IMR-90 (cell line): Measurements from ENCODE around the gene GABBR2. TPM values are rescaled to one million over a fixed set of nuclear protein-coding genes. Genes with fewer than 3 reads are reported as not detected.

Experiments used
- ATAC-seq: fragments of 200-7000 bp; cut with Tn5 transposase; 2 replicates; pipeline ENCODE4 v1.9.1; 2020; ENCODE audit warnings: low read depth, mild to moderate bottlenecking, moderate library complexity
- BruUV-seq: library from RNA; stranded (reverse); fragments of 400-500 nt; replicated peaks from 2 replicates; lab custom pipeline; 2021; lab: Mats Ljungman, UMichigan
- CTCF ChIA-PET: fragments of 300-600 bp; formaldehyde crosslinking; extraction: SDS; loops from one replicate; lab custom pipeline; 2021; ENCODE audit warnings: antibody characterized with exemption; lab: Yijun Ruan, JAX
- POLR2A ChIA-PET: fragments of 300-600 bp; sonication (Branson Sonifier 250); formaldehyde crosslinking; loops from one replicate; lab custom pipeline; 2022; ENCODE audit warnings: antibody characterized with exemption; ENCODE audit not compliant: unreplicated experiment; lab: Charles Lee
- DNase-seq: peaks from one replicate; pipeline ENCODE4 v3.0.0; 2013
- H2AFZ ChIP-seq: replicated peaks from 2 replicates; pipeline ENCODE3; 2013; ENCODE audit warnings: low read length, mild to moderate bottlenecking; ENCODE audit not compliant: poor library complexity
- H2AK5ac ChIP-seq: 2 replicates; pipeline ENCODE4 v1.6.1; 2013; ENCODE audit warnings: low read depth, low read length, inconsistent platforms
- H2AK9ac ChIP-seq: replicated peaks from 2 replicates; pipeline ENCODE3; 2013; ENCODE audit warnings: mild to moderate bottlenecking, low read depth, low read length, moderate library complexity; ENCODE audit not compliant: poor library complexity
- H2BK120ac ChIP-seq: 2 replicates; pipeline ENCODE4 v1.6.1; 2013; ENCODE audit warnings: low read depth, low read length, inconsistent platforms
- H2BK15ac ChIP-seq: 3 replicates; pipeline ENCODE4 v1.6.1; 2013; ENCODE audit warnings: low read depth, low read length, inconsistent platforms
- H2BK20ac ChIP-seq: 2 replicates; pipeline ENCODE4 v1.6.1; 2013; ENCODE audit warnings: low read depth, mild to moderate bottlenecking, inconsistent platforms, low read length, moderate library complexity
- H2BK5ac ChIP-seq: 2 replicates; pipeline ENCODE4 v1.6.1; 2013; ENCODE audit warnings: mild to moderate bottlenecking, low read depth, low read length, inconsistent platforms; ENCODE audit not compliant: poor library complexity, severe bottlenecking
- H3K14ac ChIP-seq: replicated peaks from 2 replicates; pipeline ENCODE4 v1.6.1; 2013; ENCODE audit warnings: low read depth, low read length, inconsistent platforms
- H3K18ac ChIP-seq: 2 replicates; pipeline ENCODE4 v1.6.1; 2013; ENCODE audit warnings: low read depth, low read length, control low read depth
- H3K23ac ChIP-seq: 2 replicates; pipeline ENCODE4 v1.6.1; 2013; ENCODE audit warnings: low read depth, low read length, inconsistent platforms
- H3K27ac ChIP-seq: 2 replicates; pipeline ENCODE4 v1.5.1; 2013; ENCODE audit warnings: mild to moderate bottlenecking, control low read depth, low read length; ENCODE audit not compliant: insufficient read depth
- H3K27me3 ChIP-seq: 2 replicates; pipeline ENCODE4 v1.6.1; 2013; ENCODE audit warnings: low read length; ENCODE audit not compliant: control insufficient read depth, insufficient read depth
- H3K36me3 ChIP-seq: 2 replicates; pipeline ENCODE4 v1.6.1; 2013; ENCODE audit warnings: low read length, mixed read lengths; ENCODE audit not compliant: control insufficient read depth, insufficient read depth
- H3K4ac ChIP-seq: 2 replicates; pipeline ENCODE4 v1.6.1; 2013; ENCODE audit warnings: low read depth, low read length, inconsistent platforms
- H3K4me1 ChIP-seq: 2 replicates; pipeline ENCODE4 v1.6.1; 2013; ENCODE audit warnings: low read length, mixed read lengths; ENCODE audit not compliant: control insufficient read depth, insufficient read depth
- H3K4me2 ChIP-seq: 2 replicates; pipeline ENCODE4 v1.6.1; 2013; ENCODE audit warnings: low read depth, mild to moderate bottlenecking, control low read depth, low read length, moderate library complexity
- H3K4me3 ChIP-seq: 2 replicates; pipeline ENCODE4 v1.5.1; 2013; ENCODE audit warnings: low read depth, mild to moderate bottlenecking, control low read depth, low read length, moderate library complexity; ENCODE audit not compliant: insufficient read depth
- H3K56ac ChIP-seq: 2 replicates; pipeline ENCODE4 v1.6.1; 2013; ENCODE audit warnings: low read length, inconsistent platforms; ENCODE audit not compliant: insufficient read depth; ENCODE audit errors: extremely low read depth
- H3K79me1 ChIP-seq, 2 experiments: 2 replicates each; pipeline ENCODE4 v1.6.1; 2013; ENCODE audit warnings: low read length in 2 of 2, inconsistent platforms in 1 of 2, low read depth in 1 of 2
- H3K9ac ChIP-seq: 2 replicates; pipeline ENCODE4 v1.6.1; 2013; ENCODE audit warnings: low read depth, low read length, control low read depth
- H3K9me1 ChIP-seq: 2 replicates; pipeline ENCODE4 v1.6.1; 2013; ENCODE audit warnings: low read length, inconsistent platforms; ENCODE audit not compliant: insufficient read depth
- H3K9me3 ChIP-seq: 2 replicates; pipeline ENCODE4 v1.6.1; 2013; ENCODE audit warnings: low read length; ENCODE audit not compliant: control insufficient read depth, insufficient read depth
- H4K20me1 ChIP-seq: 2 replicates; pipeline ENCODE4 v1.6.1; 2013; ENCODE audit warnings: low read length, inconsistent platforms; ENCODE audit not compliant: insufficient read depth
- H4K5ac ChIP-seq: 2 replicates; pipeline ENCODE4 v1.6.1; 2013; ENCODE audit warnings: mild to moderate bottlenecking, low read depth, low read length, control low read depth
- H4K8ac ChIP-seq, 2 experiments: 2 replicates each; pipeline ENCODE4 v1.6.1; 2013; ENCODE audit warnings: low read depth in 2 of 2, low read length in 2 of 2, control low read depth in 1 of 2, inconsistent platforms in 1 of 2
- H4K91ac ChIP-seq: 2 replicates; pipeline ENCODE4 v1.6.1; 2013; ENCODE audit warnings: low read depth, low read length, inconsistent platforms; ENCODE audit not compliant: insufficient read depth
- MAFK ChIP-seq: IDR thresholded peaks from 2 replicates; pipeline ENCODE4 v1.6.1; 2012; ENCODE audit warnings: low read depth, low read length, improper control_type of control experiment
- RFX5 ChIP-seq: IDR thresholded peaks from 2 replicates; pipeline ENCODE4 v1.8.0; 2012; ENCODE audit warnings: low read depth, mild to moderate bottlenecking, low read length, moderate library complexity
- WGBS, 2 experiments: methylation state at CpG; one replicate each; pipeline versions ENCODE4 v1.1.5 to v1.1.7; 2013; ENCODE audit warnings: missing lambda C conversion rate in 2 of 2; ENCODE audit not compliant: insufficient read length in 1 of 2; ENCODE audit errors: extremely low coverage in 2 of 2; 5-methylcytosine and 5-hydroxymethylcytosine counted together
- dilution Hi-C: fragments of 300-500 bp; cut with HindIII; formaldehyde crosslinking; loops from one replicate; pipeline ENCODE4 v1.14.3; 2018; ENCODE audit warnings: low sequenced_read_pairs; ENCODE audit not compliant: unreplicated experiment
- in situ Hi-C: fragments of 300-500 bp; cut with MboI; formaldehyde crosslinking; loops from 3 replicates; pipeline ENCODE4 v1.14.3; 2019; ENCODE audit warnings: low sequenced_read_pairs, inconsistent platforms, mixed read lengths
- intact Hi-C: fragments of 100-400 bp; cut with micrococcal nuclease; formaldehyde crosslinking; loops from 2 replicates; pipeline ENCODE4 v1.10.0; 2022
- polyA plus RNA-seq, 3 experiments: library from polyadenylated mRNA; depleted of rRNA; stranded (reverse); fragments of >200 nt; gene quantifications; 2 replicates each; pipeline ENCODE4 v1.2.3, GENCODE V29; 2012; ENCODE audit warnings: low replicate concordance in 1 of 3
- total RNA-seq: library from RNA; depleted of rRNA; stranded (reverse); fragments of >200 nt; gene quantifications from 2 replicates; pipeline ENCODE4 v1.2.3, GENCODE V29; 2012

Gene GABBR2
- total and polyA plus RNA-seq, 2 of the 4 experiments (the other 2 are of a cell fraction), result 14.2 to 20.3 TPM

- Histone ChIP-seq H3K27me3 (no peaks in the 10 kb centered on the region), H2BK20ac (no peak overlapping the region), H3K18ac (no peak overlapping the region), H2AFZ (no peak overlapping the region), H3K4me3 (no peak overlapping the region), H3K4me1 (peaks cover 4% of the 10 kb centered on the region; the same call in 1 of the 2 replicates), H3K9ac (no peak overlapping the region), H2AK5ac (peak overlapping the region; percentile 11; the same call in 1 of the 2 replicates), H4K5ac (no peak overlapping the region), H2BK5ac (no peak overlapping the region), H2BK120ac (no peak overlapping the region), H2AK9ac (no peak overlapping the region), H3K36me3 (no peaks in the 10 kb centered on the region), H3K4me2 (no peak overlapping the region), H2BK15ac (no peak overlapping the region), H3K23ac (no peak overlapping the region), H3K4ac (no peak overlapping the region), H4K91ac (no peak overlapping the region), H3K56ac (no peak overlapping the region), H3K9me3 (no peaks in the 10 kb centered on the region), H4K20me1 (no peaks in the 10 kb centered on the region), H3K79me1 (peaks cover 6 to 23% of the 10 kb centered on the region in 2 experiments; a peak in 2 of 4 replicates), H3K14ac (no peak overlapping the region), H3K9me1 (peaks cover 3% of the 10 kb centered on the region; the same call in 1 of the 2 replicates), H4K8ac (no peak overlapping the region), H3K27ac (no peak overlapping the region)
- POLR2A ChIA-PET, result no interaction called here
- ATAC-seq (no peak), DNase-seq (no peak)
- TF ChIP-seq MAFK, result peak; percentile 90
- TF ChIP-seq RFX5, result no peak
- WGBS, 2 experiments, result 88% methylated on average over 11 of the region's 14 CpGs; no CpG with 5 or more reads in 1 of the 2 experiments
- CTCF ChIA-PET, result no interaction called here
- in situ Hi-C loops, result no loop called here
- dilution Hi-C loops, result no loop called here
- no TSS peak for BruUV-seq
- intact Hi-C loops, result no loop called here
Observed at GRCh38 chr9:98563212-98563907, 145.4 kb downstream of the GABBR2 start.
